SK-N-SH treated with all-trans-retinoic acid at 6 μM for 48 hours (cell line): ENCODE data around the gene LRP2.

ENCODE experiments used
- ATAC-seq: fragments of 200-7000 bp; cut with Tn5 transposase; 3 replicates; pipeline ENCODE4 v1.9.1; 2020; ENCODE audit warnings: mild to moderate bottlenecking, moderate library complexity
- ARNTL ChIP-seq: fragments of 450-650 bp; formaldehyde crosslinking; IDR thresholded peaks from 2 replicates; pipeline ENCODE4 v1.5.0; 2020; ENCODE audit warnings: low read depth, mild to moderate bottlenecking, moderate library complexity, borderline replicate concordance
- BACH2 ChIP-seq: fragments of 250-450 bp; sonication (Bioruptor Pico); IDR thresholded peaks from 2 replicates; pipeline ENCODE4 v1.9.0; 2021; ENCODE audit warnings: mild to moderate bottlenecking, borderline replicate concordance
- CSDC2 ChIP-seq: fragments of 250-450 bp; sonication (Bioruptor Pico); IDR thresholded peaks from 2 replicates; pipeline ENCODE4 v1.5.0; 2020; ENCODE audit warnings: mild to moderate bottlenecking, moderate library complexity
- ESRRG ChIP-seq: fragments of 250-450 bp; sonication (Bioruptor Pico); IDR thresholded peaks from 2 replicates; pipeline ENCODE4 v1.6.1; 2021; ENCODE audit warnings: mild to moderate bottlenecking
- GLIS3 ChIP-seq: fragments of 250-450 bp; sonication (Bioruptor Pico); IDR thresholded peaks from 2 replicates; pipeline ENCODE4 v1.5.0; 2020; ENCODE audit warnings: mild to moderate bottlenecking, moderate library complexity
- OSR1 ChIP-seq: fragments of 250-450 bp; sonication (Bioruptor Pico); IDR thresholded peaks from 2 replicates; pipeline ENCODE4 v1.8.0; 2022; ENCODE audit warnings: moderate library complexity, mild to moderate bottlenecking, inconsistent platforms
- PATZ1 ChIP-seq: fragments of 250-450 bp; sonication (Bioruptor Pico); IDR thresholded peaks from 2 replicates; pipeline ENCODE4 v1.8.0; 2020; ENCODE audit warnings: mild to moderate bottlenecking, moderate library complexity, borderline replicate concordance
- POU6F1 ChIP-seq: fragments of 250-450 bp; sonication (Bioruptor Pico); IDR thresholded peaks from 2 replicates; pipeline ENCODE4 v1.8.0; 2021; ENCODE audit warnings: low read depth, mild to moderate bottlenecking, moderate library complexity, borderline replicate concordance
- PPARA ChIP-seq: fragments of 250-450 bp; sonication (Bioruptor Pico); IDR thresholded peaks from 2 replicates; pipeline ENCODE4 v1.5.0; 2020; ENCODE audit warnings: mild to moderate bottlenecking, borderline replicate concordance
- RARB ChIP-seq: fragments of 250-450 bp; sonication (Bioruptor Pico); IDR thresholded peaks from 2 replicates; pipeline ENCODE4 v1.8.0; 2021; ENCODE audit warnings: mild to moderate bottlenecking, moderate library complexity
- SNAI2 ChIP-seq: fragments of 250-450 bp; sonication (Bioruptor Pico); IDR thresholded peaks from 2 replicates; pipeline ENCODE4 v1.5.0; 2020; ENCODE audit warnings: mild to moderate bottlenecking, moderate library complexity
- TCF4 ChIP-seq: fragments of 250-450 bp; sonication (Bioruptor Pico); IDR thresholded peaks from 2 replicates; pipeline ENCODE4 v1.8.0; 2021; ENCODE audit warnings: mild to moderate bottlenecking, moderate library complexity, borderline replicate concordance
- ZC3H10 ChIP-seq: fragments of 250-450 bp; sonication (Bioruptor Pico); IDR thresholded peaks from 2 replicates; pipeline ENCODE4 v1.5.1; 2021; ENCODE audit warnings: mild to moderate bottlenecking, moderate library complexity
- ZFP3 ChIP-seq: fragments of 250-450 bp; sonication (Bioruptor Pico); IDR thresholded peaks from 2 replicates; pipeline ENCODE4 v1.5.0; 2020; ENCODE audit warnings: mild to moderate bottlenecking, moderate library complexity
- ZFP30 ChIP-seq: fragments of 450-650 bp; formaldehyde crosslinking; IDR thresholded peaks from 2 replicates; pipeline ENCODE4 v1.5.0; 2022; ENCODE audit warnings: mild to moderate bottlenecking, moderate library complexity
- ZNF565 ChIP-seq: fragments of 450-650 bp; formaldehyde crosslinking; conservative IDR thresholded peaks from 2 replicates; pipeline ENCODE4 v1.5.0; 2020; ENCODE audit warnings: low read depth, mild to moderate bottlenecking, moderate library complexity
- ZNF70 ChIP-seq: fragments of 450-650 bp; formaldehyde crosslinking; IDR thresholded peaks from 2 replicates; pipeline ENCODE4 v1.5.0; 2020; ENCODE audit warnings: mild to moderate bottlenecking, moderate library complexity
- ZNF8 ChIP-seq: fragments of 450-650 bp; formaldehyde crosslinking; IDR thresholded peaks from 2 replicates; pipeline ENCODE4 v1.5.0; 2020; ENCODE audit warnings: mild to moderate bottlenecking, moderate library complexity
- TF ChIP-seq, protein P1 (sequence below): fragments of 250-450 bp; sonication (Bioruptor Pico); IDR thresholded peaks from 2 replicates; pipeline ENCODE4 v1.5.0; 2020; ENCODE audit warnings: mild to moderate bottlenecking, moderate library complexity
- TF ChIP-seq, protein P2 (sequence below): fragments of 250-450 bp; sonication (Bioruptor Pico); IDR thresholded peaks from 2 replicates; pipeline ENCODE4 v1.5.1; 2020; ENCODE audit warnings: low read depth, mild to moderate bottlenecking, moderate library complexity
- TF ChIP-seq, protein P3 (sequence below): fragments of 250-450 bp; sonication (Bioruptor Pico); IDR thresholded peaks from 2 replicates; pipeline ENCODE4 v1.5.1; 2021; ENCODE audit warnings: mild to moderate bottlenecking, moderate library complexity

The LRP2 gene

DNA sequence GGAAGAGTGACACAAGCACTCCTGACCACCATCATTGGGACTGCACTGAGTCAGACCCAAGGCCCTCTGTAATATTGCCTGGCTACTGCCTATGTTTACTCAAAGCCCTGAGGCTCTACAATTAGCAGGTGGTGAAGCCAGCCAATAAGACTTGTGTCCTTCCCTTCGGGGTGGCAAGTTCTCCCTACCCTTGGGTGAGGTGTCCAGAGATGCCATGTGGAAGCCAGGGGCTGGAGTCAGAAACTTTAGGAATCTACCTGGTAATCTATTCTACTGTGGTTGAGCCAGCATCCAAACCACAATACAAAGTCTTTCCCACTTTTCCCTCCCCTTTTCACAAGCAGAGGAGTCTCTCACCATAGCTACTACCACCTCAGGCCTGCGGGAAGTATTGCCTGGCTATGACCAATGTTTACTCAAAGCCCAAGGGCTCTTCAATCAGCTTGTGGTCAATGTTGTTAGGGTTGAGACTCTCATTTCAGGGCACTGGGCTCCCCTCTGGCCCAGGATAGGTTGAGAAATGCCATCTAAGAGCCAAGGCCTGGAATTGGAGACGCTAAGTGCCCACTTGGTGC lies 275.4 kb downstream of the LRP2 start:
- ATAC-seq = no peak
- TF ChIP-seq, protein P1, sequence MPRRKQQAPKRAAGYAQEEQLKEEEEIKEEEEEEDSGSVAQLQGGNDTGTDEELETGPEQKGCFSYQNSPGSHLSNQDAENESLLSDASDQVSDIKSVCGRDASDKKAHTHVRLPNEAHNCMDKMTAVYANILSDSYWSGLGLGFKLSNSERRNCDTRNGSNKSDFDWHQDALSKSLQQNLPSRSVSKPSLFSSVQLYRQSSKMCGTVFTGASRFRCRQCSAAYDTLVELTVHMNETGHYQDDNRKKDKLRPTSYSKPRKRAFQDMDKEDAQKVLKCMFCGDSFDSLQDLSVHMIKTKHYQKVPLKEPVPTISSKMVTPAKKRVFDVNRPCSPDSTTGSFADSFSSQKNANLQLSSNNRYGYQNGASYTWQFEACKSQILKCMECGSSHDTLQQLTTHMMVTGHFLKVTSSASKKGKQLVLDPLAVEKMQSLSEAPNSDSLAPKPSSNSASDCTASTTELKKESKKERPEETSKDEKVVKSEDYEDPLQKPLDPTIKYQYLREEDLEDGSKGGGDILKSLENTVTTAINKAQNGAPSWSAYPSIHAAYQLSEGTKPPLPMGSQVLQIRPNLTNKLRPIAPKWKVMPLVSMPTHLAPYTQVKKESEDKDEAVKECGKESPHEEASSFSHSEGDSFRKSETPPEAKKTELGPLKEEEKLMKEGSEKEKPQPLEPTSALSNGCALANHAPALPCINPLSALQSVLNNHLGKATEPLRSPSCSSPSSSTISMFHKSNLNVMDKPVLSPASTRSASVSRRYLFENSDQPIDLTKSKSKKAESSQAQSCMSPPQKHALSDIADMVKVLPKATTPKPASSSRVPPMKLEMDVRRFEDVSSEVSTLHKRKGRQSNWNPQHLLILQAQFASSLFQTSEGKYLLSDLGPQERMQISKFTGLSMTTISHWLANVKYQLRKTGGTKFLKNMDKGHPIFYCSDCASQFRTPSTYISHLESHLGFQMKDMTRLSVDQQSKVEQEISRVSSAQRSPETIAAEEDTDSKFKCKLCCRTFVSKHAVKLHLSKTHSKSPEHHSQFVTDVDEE (CRISPR knock-in tag) = no peak
- TF ChIP-seq OSR1 (no peak), ZNF70 (CRISPR knock-in tag) (no peak), ZNF565 (no peak), TCF4 (CRISPR knock-in tag) (no peak), ZFP30 (no peak), RARB (CRISPR knock-in tag) (no peak), ZFP3 (CRISPR knock-in tag) (no peak)
- TF ChIP-seq, protein P2, sequence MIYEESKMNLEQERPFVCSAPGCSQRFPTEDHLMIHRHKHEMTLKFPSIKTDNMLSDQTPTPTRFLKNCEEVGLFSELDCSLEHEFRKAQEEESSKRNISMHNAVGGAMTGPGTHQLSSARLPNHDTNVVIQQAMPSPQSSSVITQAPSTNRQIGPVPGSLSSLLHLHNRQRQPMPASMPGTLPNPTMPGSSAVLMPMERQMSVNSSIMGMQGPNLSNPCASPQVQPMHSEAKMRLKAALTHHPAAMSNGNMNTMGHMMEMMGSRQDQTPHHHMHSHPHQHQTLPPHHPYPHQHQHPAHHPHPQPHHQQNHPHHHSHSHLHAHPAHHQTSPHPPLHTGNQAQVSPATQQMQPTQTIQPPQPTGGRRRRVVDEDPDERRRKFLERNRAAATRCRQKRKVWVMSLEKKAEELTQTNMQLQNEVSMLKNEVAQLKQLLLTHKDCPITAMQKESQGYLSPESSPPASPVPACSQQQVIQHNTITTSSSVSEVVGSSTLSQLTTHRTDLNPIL (CRISPR knock-in tag) = no peak

DNA sequence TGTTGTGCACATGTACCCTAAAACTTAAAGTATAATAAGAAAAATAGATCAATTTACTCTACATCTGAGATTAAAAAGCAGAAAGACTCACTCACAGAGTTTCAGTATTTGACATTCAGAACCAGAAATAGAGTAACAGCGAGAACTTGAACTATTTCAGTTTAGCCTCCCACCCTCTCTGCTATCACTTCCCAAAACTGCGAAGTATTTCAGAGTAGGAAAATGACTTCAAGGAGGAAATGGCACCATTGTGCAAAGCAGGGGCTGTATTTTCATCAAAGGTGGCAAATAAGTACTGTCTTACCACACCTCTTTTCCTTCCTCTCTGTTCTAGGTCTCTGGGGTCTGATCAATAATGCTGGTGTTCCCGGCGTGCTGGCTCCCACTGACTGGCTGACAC lies 279.3 kb downstream of the LRP2 start:
- TF ChIP-seq ZFP30 = no peak
- no peak for TF ChIP-seq PATZ1 (CRISPR knock-in tag)
- TF ChIP-seq PPARA (CRISPR knock-in tag) = no peak
- TF ChIP-seq OSR1 = no peak
- no peak for TF ChIP-seq POU6F1 (CRISPR knock-in tag)
- TF ChIP-seq ZFP3 (CRISPR knock-in tag) = no peak
- TF ChIP-seq ZC3H10 (CRISPR knock-in tag) = no peak
- no peak for TF ChIP-seq SNAI2 (CRISPR knock-in tag)
- TF ChIP-seq ESRRG = no peak
- no peak for TF ChIP-seq CSDC2 (CRISPR knock-in tag)

DNA sequence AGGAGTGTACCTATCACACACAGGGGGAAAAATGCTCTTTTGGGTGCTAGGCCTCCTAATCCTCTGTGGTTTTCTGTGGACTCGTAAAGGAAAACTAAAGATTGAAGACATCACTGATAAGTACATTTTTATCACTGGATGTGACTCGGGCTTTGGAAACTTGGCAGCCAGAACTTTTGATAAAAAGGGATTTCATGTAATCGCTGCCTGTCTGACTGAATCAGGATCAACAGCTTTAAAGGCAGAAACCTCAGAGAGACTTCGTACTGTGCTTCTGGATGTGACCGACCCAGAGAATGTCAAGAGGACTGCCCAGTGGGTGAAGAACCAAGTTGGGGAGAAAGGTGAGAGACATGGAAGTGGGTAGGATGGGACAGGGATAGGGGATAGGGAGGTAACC lies 280.8 kb downstream of the LRP2 start:
- ATAC-seq = no peak
- TF ChIP-seq ZC3H10 (CRISPR knock-in tag) = no peak
- TF ChIP-seq PPARA (CRISPR knock-in tag) = no peak
- TF ChIP-seq ESRRG = no peak
- TF ChIP-seq, protein P1 (CRISPR knock-in tag) = no peak
- no peak for TF ChIP-seq ZFP30
- TF ChIP-seq ZFP3 (CRISPR knock-in tag) = no peak
- TF ChIP-seq, protein P3, sequence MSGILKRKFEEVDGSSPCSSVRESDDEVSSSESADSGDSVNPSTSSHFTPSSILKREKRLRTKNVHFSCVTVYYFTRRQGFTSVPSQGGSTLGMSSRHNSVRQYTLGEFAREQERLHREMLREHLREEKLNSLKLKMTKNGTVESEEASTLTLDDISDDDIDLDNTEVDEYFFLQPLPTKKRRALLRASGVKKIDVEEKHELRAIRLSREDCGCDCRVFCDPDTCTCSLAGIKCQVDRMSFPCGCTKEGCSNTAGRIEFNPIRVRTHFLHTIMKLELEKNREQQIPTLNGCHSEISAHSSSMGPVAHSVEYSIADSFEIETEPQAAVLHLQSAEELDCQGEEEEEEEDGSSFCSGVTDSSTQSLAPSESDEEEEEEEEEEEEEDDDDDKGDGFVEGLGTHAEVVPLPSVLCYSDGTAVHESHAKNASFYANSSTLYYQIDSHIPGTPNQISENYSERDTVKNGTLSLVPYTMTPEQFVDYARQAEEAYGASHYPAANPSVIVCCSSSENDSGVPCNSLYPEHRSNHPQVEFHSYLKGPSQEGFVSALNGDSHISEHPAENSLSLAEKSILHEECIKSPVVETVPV = no peak
- no peak for TF ChIP-seq BACH2 (CRISPR knock-in tag)
- no peak for TF ChIP-seq GLIS3 (CRISPR knock-in tag)
- TF ChIP-seq CSDC2 (CRISPR knock-in tag) = no peak
- no peak for TF ChIP-seq RARB (CRISPR knock-in tag)
- no peak for TF ChIP-seq TCF4 (CRISPR knock-in tag)
- no peak for TF ChIP-seq ARNTL (CRISPR knock-in tag)
- no peak for TF ChIP-seq POU6F1 (CRISPR knock-in tag)
- TF ChIP-seq OSR1 = no peak
- TF ChIP-seq, protein P2 (CRISPR knock-in tag) = no peak
- TF ChIP-seq ZNF565 = no peak
- no peak for TF ChIP-seq ZNF70 (CRISPR knock-in tag)
- TF ChIP-seq ZNF8 = no peak
- TF ChIP-seq, all 23 proteins: peak for 0

More for the DNA sequence above, 279.3 kb downstream of the LRP2 start:
- no peak for ATAC-seq
